ENCODE results near the gene IFITM10.

- no peak for TF ChIP-seq YY1 (IDR thresholded peaks at IDR 0.05; ENCODE audit: insufficient read depth, insufficient read length)
- TF ChIP-seq SUZ12 (IDR thresholded peaks at IDR 0.05; ENCODE audit: extremely low read depth, insufficient read depth, insufficient read length): no peak
- no peak for TF ChIP-seq ZNF274 (IDR thresholded peaks at IDR 0.05; ENCODE audit: low read depth, low read length)
Measured at GRCh38 chr11:1702506-1702905, 47.9 kb downstream of the IFITM10 start.
